ENCODE measurements around the gene MTERF1.
A peak's percentile ranks its signal among the peaks of the same experiment; 100 is the strongest.

- TF ChIP-seq CTCF (IDR thresholded peaks at IDR 0.05): peak; percentile 89 to 99 (median 94)
- TF ChIP-seq POLR2A (IDR thresholded peaks at IDR 0.05): no peak
Observed at GRCh38 chr7:91880413-91881241, at the start of gene MTERF1.

Measured in uterus (tissue), 2 donors.